ENCODE data around the gene PLEK.

DNA sequence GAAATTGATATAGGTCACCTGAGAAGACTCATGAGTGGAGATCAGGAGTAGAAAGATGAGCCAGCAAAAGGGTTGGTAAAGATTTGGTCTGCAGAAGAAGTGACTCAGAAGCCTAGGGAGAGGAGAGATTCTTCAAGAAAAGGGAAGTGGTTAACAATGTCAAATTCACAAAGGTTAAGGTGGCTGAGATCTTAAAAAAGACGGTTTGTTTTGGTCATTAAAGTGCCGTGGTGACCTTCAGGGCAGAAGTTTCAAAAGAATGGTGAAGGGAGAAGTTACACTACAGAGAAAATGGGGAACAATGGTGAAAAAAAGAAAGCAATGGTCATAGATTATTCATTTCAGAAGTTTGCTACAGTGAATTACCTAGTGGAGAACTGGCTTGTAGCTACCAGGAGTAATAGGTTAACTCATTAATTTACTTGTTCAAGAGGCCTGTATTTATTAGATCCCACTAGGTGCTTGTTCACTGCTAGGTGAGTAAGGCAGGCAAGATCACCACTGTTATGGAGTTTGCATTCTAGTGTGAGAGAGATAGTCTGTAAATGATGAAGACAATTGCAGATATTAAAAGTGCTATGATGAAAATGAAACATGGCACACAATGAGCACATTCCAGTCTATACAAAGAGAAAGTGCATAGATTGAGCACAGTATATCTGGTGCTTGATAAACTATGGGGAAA lies 59.0 kb downstream of the PLEK start:
- no peak for TF ChIP-seq CTCF (IDR thresholded peaks at IDR 0.05; ENCODE audit: insufficient read depth, low read length)
- peak; percentile 64; the same call in 1 of the 2 replicates for TF ChIP-seq POLR2AphosphoS5 (IDR thresholded peaks at IDR 0.05; ENCODE audit: low read depth)
- TF ChIP-seq, protein P1, sequence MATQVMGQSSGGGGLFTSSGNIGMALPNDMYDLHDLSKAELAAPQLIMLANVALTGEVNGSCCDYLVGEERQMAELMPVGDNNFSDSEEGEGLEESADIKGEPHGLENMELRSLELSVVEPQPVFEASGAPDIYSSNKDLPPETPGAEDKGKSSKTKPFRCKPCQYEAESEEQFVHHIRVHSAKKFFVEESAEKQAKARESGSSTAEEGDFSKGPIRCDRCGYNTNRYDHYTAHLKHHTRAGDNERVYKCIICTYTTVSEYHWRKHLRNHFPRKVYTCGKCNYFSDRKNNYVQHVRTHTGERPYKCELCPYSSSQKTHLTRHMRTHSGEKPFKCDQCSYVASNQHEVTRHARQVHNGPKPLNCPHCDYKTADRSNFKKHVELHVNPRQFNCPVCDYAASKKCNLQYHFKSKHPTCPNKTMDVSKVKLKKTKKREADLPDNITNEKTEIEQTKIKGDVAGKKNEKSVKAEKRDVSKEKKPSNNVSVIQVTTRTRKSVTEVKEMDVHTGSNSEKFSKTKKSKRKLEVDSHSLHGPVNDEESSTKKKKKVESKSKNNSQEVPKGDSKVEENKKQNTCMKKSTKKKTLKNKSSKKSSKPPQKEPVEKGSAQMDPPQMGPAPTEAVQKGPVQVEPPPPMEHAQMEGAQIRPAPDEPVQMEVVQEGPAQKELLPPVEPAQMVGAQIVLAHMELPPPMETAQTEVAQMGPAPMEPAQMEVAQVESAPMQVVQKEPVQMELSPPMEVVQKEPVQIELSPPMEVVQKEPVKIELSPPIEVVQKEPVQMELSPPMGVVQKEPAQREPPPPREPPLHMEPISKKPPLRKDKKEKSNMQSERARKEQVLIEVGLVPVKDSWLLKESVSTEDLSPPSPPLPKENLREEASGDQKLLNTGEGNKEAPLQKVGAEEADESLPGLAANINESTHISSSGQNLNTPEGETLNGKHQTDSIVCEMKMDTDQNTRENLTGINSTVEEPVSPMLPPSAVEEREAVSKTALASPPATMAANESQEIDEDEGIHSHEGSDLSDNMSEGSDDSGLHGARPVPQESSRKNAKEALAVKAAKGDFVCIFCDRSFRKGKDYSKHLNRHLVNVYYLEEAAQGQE (IDR thresholded peaks at IDR 0.05; ENCODE audit: insufficient replicate concordance, low read depth) = no peak
- no peak for TF ChIP-seq GABPA (IDR thresholded peaks at IDR 0.05; ENCODE audit: low read depth)
- TF ChIP-seq SPI1 (IDR thresholded peaks at IDR 0.05; ENCODE audit: borderline replicate concordance, low read depth) = peak; percentile 99

Measured in HL-60 (cell line).